OCI-LY3 (cell line): ENCODE measurements around the gene ZNF385D.

Experiments used
- CTCF ChIP-seq: fragments of 200-600, 300-600 bp; sonication (generic); IDR thresholded peaks from 2 replicates; pipeline ENCODE4 v1.5.1; 2014; ENCODE audit warnings: antibody characterized with exemption, low read length, low read depth
- EZH2phosphoT487 ChIP-seq: fragments of 200-600 bp; shearing (Covaris generic); IDR thresholded peaks from 2 replicates; pipeline ENCODE4 v1.6.1; 2018; ENCODE audit warnings: antibody characterized with exemption, mixed run types, low read depth

- no peak for TF ChIP-seq CTCF
- TF ChIP-seq EZH2phosphoT487: no peak
Observed at GRCh38 chr3:21441821-21442220, 309.2 kb downstream of the ZNF385D start.
